H9 (cell line): ENCODE measurements around the gene COA1. TPM values are rescaled to one million over a fixed set of nuclear protein-coding genes. Genes with fewer than 3 reads are reported as not detected.

Experiments used
- DNase-seq: peaks from one replicate; pipeline ENCODE4 v3.0.0-alpha.2; 2017
- H2AFZ ChIP-seq: one replicate; pipeline ENCODE4 v1.6.1; 2013; ENCODE audit warnings: mild to moderate bottlenecking, low read length, control low read depth, moderate library complexity
- H2AK5ac ChIP-seq: 2 replicates; pipeline ENCODE4 v1.6.1; 2013; ENCODE audit warnings: low read length, control low read depth, mixed read lengths; ENCODE audit not compliant: insufficient read length
- H2BK120ac ChIP-seq: one replicate; pipeline ENCODE4 v1.6.1; 2013; ENCODE audit warnings: low read depth, mild to moderate bottlenecking, low read length, control low read depth, inconsistent platforms; ENCODE audit not compliant: poor library complexity, severe bottlenecking
- H2BK12ac ChIP-seq: 2 replicates; pipeline ENCODE4 v1.6.1; 2013; ENCODE audit warnings: low read length, control low read depth, mixed read lengths, low read depth; ENCODE audit not compliant: insufficient read length
- H2BK15ac ChIP-seq: 2 replicates; pipeline ENCODE4 v1.6.1; 2013; ENCODE audit warnings: low read depth, low read length, control low read depth
- H2BK20ac ChIP-seq: one replicate; pipeline ENCODE4 v1.6.1; 2013; ENCODE audit warnings: low read depth, mild to moderate bottlenecking, low read length, control low read depth, inconsistent platforms; ENCODE audit not compliant: poor library complexity, severe bottlenecking
- H2BK5ac ChIP-seq: 2 replicates; pipeline ENCODE4 v1.6.1; 2013; ENCODE audit warnings: low read length, control low read depth, mixed read lengths; ENCODE audit not compliant: insufficient read length
- H3K14ac ChIP-seq: 2 replicates; pipeline ENCODE4 v1.6.1; 2013; ENCODE audit warnings: low read length, control low read depth; ENCODE audit not compliant: insufficient read depth
- H3K18ac ChIP-seq: 2 replicates; pipeline ENCODE4 v1.6.1; 2013; ENCODE audit warnings: low read depth, mild to moderate bottlenecking, mixed read lengths, low read length, control low read depth; ENCODE audit not compliant: insufficient read length
- H3K23ac ChIP-seq: 2 replicates; pipeline ENCODE4 v1.6.1; 2013; ENCODE audit warnings: low read length, control low read depth, mixed read lengths, low read depth; ENCODE audit not compliant: insufficient read length
- H3K23me2 ChIP-seq: 2 replicates; pipeline ENCODE4 v1.6.1; 2013; ENCODE audit warnings: low read depth, mild to moderate bottlenecking, mixed read lengths, low read length, control low read depth; ENCODE audit not compliant: insufficient read length, poor library complexity, severe bottlenecking
- H3K27ac ChIP-seq: 2 replicates; pipeline ENCODE4 v1.5.1; 2013; ENCODE audit warnings: low read length, control low read depth, mixed read lengths, low read depth; ENCODE audit not compliant: insufficient read length
- H3K27me3 ChIP-seq: 2 replicates; pipeline ENCODE4 v1.6.1; 2013; ENCODE audit warnings: low read length, control low read depth, inconsistent platforms; ENCODE audit not compliant: insufficient read depth
- H3K4ac ChIP-seq: 2 replicates; pipeline ENCODE4 v1.6.1; 2013; ENCODE audit warnings: low read depth, mild to moderate bottlenecking, control low read depth, inconsistent platforms, low read length, moderate library complexity
- H3K4me1 ChIP-seq: 2 replicates; pipeline ENCODE4 v1.6.1; 2013; ENCODE audit warnings: low read length, control low read depth, inconsistent platforms; ENCODE audit not compliant: insufficient read depth
- H3K4me2 ChIP-seq: 2 replicates; pipeline ENCODE4 v1.6.1; 2013; ENCODE audit warnings: low read length, control low read depth, mixed read lengths; ENCODE audit not compliant: insufficient read length, insufficient read depth
- H3K56ac ChIP-seq: 2 replicates; pipeline ENCODE4 v1.6.1; 2013; ENCODE audit warnings: low read depth, mild to moderate bottlenecking, mixed read lengths, low read length, control low read depth; ENCODE audit not compliant: insufficient read length
- H3K79me1 ChIP-seq: 2 replicates; pipeline ENCODE4 v1.6.1; 2013; ENCODE audit warnings: low read depth, mild to moderate bottlenecking, moderate library complexity, low read length, control low read depth, inconsistent platforms; ENCODE audit not compliant: insufficient read depth, poor library complexity, severe bottlenecking
- H3K79me2 ChIP-seq: 2 replicates; pipeline ENCODE4 v1.6.1; 2013; ENCODE audit warnings: low read length, control low read depth, inconsistent platforms; ENCODE audit not compliant: insufficient read depth
- H3K9ac ChIP-seq: 2 replicates; pipeline ENCODE4 v1.6.1; 2013; ENCODE audit warnings: low read length, control low read depth, mixed read lengths; ENCODE audit not compliant: insufficient read length; ENCODE audit errors: extremely low read depth
- H3K9me3 ChIP-seq: one replicate; pipeline ENCODE4 v1.6.1; 2013; ENCODE audit warnings: low read depth, low read length, inconsistent platforms; ENCODE audit not compliant: control insufficient read depth
- H3T11ph ChIP-seq: one replicate; pipeline ENCODE4 v1.6.1; 2013; ENCODE audit warnings: mild to moderate bottlenecking, low read length, control low read depth, inconsistent platforms
- H4K20me1 ChIP-seq: one replicate; pipeline ENCODE4 v1.6.1; 2013; ENCODE audit not compliant: control insufficient read depth, insufficient read length, insufficient read depth
- H4K5ac ChIP-seq: 2 replicates; pipeline ENCODE4 v1.6.1; 2013; ENCODE audit warnings: low read depth, mild to moderate bottlenecking, mixed read lengths, low read length, control low read depth; ENCODE audit not compliant: insufficient read length
- H4K8ac ChIP-seq: replicated peaks from 2 replicates; pipeline ENCODE4 v1.6.1; 2013; ENCODE audit warnings: low read length, control low read depth, mixed read lengths, low read depth; ENCODE audit not compliant: insufficient read length
- H4K91ac ChIP-seq: 2 replicates; pipeline ENCODE4 v1.6.1; 2013; ENCODE audit warnings: low read depth, mild to moderate bottlenecking, moderate library complexity, mixed read lengths, low read length, control low read depth; ENCODE audit not compliant: insufficient read length
- H3K27ac Mint-ChIP-seq, 3 experiments: 2 replicates in 2 of 3; 3 replicates in 1 of 3; pipeline ENCODE4 v1.8.0; 2020 to 2021; ENCODE audit warnings: mixed read lengths in 3 of 3, mild to moderate bottlenecking in 1 of 3, moderate library complexity in 1 of 3
- H3K27me3 Mint-ChIP-seq: 2 replicates; pipeline ENCODE4 v1.8.0; 2021; ENCODE audit warnings: low read depth, mild to moderate bottlenecking, moderate library complexity, mixed read lengths
- H3K36me3 Mint-ChIP-seq, 3 experiments: 2 replicates in 2 of 3; 3 replicates in 1 of 3; pipeline ENCODE4 v1.8.0; 2020 to 2021; ENCODE audit warnings: low read depth in 3 of 3, mixed read lengths in 3 of 3; ENCODE audit not compliant: insufficient read depth in 1 of 3
- H3K4me1 Mint-ChIP-seq, 2 experiments: 2 replicates each; pipeline ENCODE4 v1.8.0; 2020; ENCODE audit warnings: mixed read lengths in 2 of 2
- H3K4me3 Mint-ChIP-seq, 2 experiments: 2 replicates in 1 of 2; 3 replicates in 1 of 2; pipeline ENCODE4 v1.8.0; 2020 to 2021; ENCODE audit warnings: mild to moderate bottlenecking in 2 of 2, mixed read lengths in 2 of 2, moderate library complexity in 1 of 2
- H3K9me3 Mint-ChIP-seq, 2 experiments: 2 replicates in 1 of 2; 3 replicates in 1 of 2; pipeline ENCODE4 v1.8.0; 2020; ENCODE audit warnings: mild to moderate bottlenecking in 2 of 2, mixed read lengths in 2 of 2, moderate library complexity in 1 of 2
- total RNA-seq: library from RNA; stranded (reverse); gene quantifications from 2 replicates; pipeline ENCODE4 v1.2.1, GENCODE V29; 2021
- TF ChIP-seq, protein P1 (sequence below): fragments of 200-600 bp; sonication (generic); conservative IDR thresholded peaks from 3 replicates; pipeline ENCODE4 v1.8.0; 2021; ENCODE audit warnings: antibody characterized with exemption, mild to moderate bottlenecking

COA1 gene
- total RNA-seq, 1 experiment from 2014 or later, result 138 TPM

DNA sequence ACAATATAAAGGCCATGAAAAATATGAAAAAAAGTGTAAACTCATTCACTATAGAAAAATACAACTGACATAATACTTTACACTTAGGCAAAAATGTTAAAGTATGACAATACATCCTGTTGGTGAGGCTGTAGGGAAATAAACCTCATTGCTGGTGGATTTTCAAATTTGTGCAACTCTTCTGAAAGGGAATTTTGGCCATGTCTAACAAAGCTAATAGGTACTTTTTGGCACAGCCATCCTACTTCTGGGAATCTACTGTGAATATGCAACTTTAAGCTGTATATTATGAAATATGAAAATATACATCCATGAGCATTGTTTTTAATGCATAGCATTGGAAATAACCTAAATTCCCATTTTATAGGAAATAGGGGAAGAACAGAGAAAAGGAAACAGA lies 13.4 kb upstream of the COA1 start:
- no peaks in the 10 kb centered on the region for H3K4me1 ChIP-seq
- no peak overlapping the region for H2BK5ac ChIP-seq
- H3K4ac ChIP-seq, result no peak overlapping the region
- H2AK5ac ChIP-seq, result no peak overlapping the region
- no peak overlapping the region for H3T11ph ChIP-seq
- Mint-ChIP-seq H3K9me3 (peaks cover 0 to 1% of the 10 kb centered on the region in 2 experiments; a peak in 1 of 5 replicates), H3K27ac (no peak overlapping the region), H3K36me3 (no peaks in the 10 kb centered on the region), H3K27me3 (no peaks in the 10 kb centered on the region), H3K4me3 (no peak overlapping the region), H3K4me1 (no peaks in the 10 kb centered on the region)
- no peak overlapping the region for H2BK20ac ChIP-seq
- H3K56ac ChIP-seq, result no peak overlapping the region
- no peak overlapping the region for H2BK15ac ChIP-seq
- H3K27ac ChIP-seq, result no peak overlapping the region
- H3K79me1 ChIP-seq, result no peaks in the 10 kb centered on the region
- no peak overlapping the region for H2AFZ ChIP-seq
- no peak overlapping the region for H3K18ac ChIP-seq
- no peak overlapping the region for H3K4me2 ChIP-seq
- no peaks in the 10 kb centered on the region for H4K20me1 ChIP-seq
- no peak overlapping the region for H4K8ac ChIP-seq
- no peak for DNase-seq
- H3K27me3 ChIP-seq, result no peaks in the 10 kb centered on the region
- TF ChIP-seq, protein P1, sequence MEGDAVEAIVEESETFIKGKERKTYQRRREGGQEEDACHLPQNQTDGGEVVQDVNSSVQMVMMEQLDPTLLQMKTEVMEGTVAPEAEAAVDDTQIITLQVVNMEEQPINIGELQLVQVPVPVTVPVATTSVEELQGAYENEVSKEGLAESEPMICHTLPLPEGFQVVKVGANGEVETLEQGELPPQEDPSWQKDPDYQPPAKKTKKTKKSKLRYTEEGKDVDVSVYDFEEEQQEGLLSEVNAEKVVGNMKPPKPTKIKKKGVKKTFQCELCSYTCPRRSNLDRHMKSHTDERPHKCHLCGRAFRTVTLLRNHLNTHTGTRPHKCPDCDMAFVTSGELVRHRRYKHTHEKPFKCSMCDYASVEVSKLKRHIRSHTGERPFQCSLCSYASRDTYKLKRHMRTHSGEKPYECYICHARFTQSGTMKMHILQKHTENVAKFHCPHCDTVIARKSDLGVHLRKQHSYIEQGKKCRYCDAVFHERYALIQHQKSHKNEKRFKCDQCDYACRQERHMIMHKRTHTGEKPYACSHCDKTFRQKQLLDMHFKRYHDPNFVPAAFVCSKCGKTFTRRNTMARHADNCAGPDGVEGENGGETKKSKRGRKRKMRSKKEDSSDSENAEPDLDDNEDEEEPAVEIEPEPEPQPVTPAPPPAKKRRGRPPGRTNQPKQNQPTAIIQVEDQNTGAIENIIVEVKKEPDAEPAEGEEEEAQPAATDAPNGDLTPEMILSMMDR, result no peak
- H3K9me3 ChIP-seq, result no peaks in the 10 kb centered on the region
- no peaks in the 10 kb centered on the region for H3K79me2 ChIP-seq
- no peak overlapping the region for H3K14ac ChIP-seq
- H3K9ac ChIP-seq, result no peak overlapping the region
- no peak overlapping the region for H4K91ac ChIP-seq
- H2BK12ac ChIP-seq, result no peak overlapping the region
- H3K23me2 ChIP-seq, result no peaks in the 10 kb centered on the region
- H2BK120ac ChIP-seq, result no peak overlapping the region
- no peak overlapping the region for H3K23ac ChIP-seq
- no peak overlapping the region for H4K5ac ChIP-seq
